Stimulated activated CD4-positive, alpha-beta T cell treated with anti-CD3 and anti-CD28 coated beads, Interleukin-4, amount 100 ng/mL, for 48 hours (primary cell): ENCODE results near the gene SETDB1.
A peak's percentile ranks its signal among the peaks of the same experiment; 100 is the strongest.
"Not testable (repeated sequence)": the region's sequence is repeated elsewhere in the genome, so short reads cannot be mapped to it uniquely, and the experiment has no call there.

Source experiments
- DNase-seq, 2 donors: peaks; one replicate each; pipeline ENCODE4 v3.0.0-alpha.2; 2020; ENCODE audit warnings: low read depth in 2 of 2

Gene SETDB1

GRCh38 chr1:150928775-150929174 lies 2.6 kb downstream of the SETDB1 start:
- DNase-seq, result not testable (repeated sequence)

DNA sequence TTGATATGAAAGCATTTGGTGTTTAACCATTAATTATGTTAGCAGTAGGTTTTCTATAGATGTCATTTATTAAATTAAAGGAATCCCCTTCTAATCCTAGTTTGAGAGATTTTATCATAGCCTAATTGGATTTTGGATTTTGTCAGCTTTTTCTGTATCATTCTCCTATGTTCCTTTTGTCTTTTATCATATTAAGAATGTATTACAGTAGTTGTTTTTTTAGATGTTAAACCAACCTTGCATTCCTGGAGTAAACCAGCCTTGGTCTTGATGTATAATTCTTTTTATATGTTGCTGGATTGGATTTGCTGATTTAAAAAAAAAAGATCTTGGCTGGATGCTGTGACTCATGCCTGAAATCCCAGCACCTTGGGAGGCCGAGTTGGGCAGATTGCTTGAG lies 5.6 kb downstream of the SETDB1 start:
- no peak for DNase-seq

- no peak for DNase-seq
Observed at GRCh38 chr1:150944856-150945255, 18.7 kb downstream of the SETDB1 start.

DNA sequence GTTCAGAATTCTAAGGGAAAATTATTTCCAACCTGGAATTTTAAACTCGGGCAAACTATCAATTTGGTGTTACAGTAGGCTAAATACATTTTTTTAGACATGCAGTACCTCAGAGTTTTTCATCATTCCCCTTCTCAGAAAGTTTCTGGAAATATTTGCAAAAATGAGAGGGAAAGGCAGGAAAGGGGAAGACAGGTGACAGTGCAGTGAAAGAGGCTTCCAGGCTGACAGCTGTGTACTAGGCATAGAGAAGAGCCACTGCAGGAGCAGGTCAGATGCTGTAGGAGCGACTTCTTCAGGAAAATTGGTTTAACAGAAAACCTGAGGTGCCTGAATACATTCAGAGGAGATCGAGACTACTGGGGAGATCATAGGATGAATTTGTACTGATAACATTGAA lies 28.5 kb downstream of the SETDB1 start:
- DNase-seq, result no peak

DNA sequence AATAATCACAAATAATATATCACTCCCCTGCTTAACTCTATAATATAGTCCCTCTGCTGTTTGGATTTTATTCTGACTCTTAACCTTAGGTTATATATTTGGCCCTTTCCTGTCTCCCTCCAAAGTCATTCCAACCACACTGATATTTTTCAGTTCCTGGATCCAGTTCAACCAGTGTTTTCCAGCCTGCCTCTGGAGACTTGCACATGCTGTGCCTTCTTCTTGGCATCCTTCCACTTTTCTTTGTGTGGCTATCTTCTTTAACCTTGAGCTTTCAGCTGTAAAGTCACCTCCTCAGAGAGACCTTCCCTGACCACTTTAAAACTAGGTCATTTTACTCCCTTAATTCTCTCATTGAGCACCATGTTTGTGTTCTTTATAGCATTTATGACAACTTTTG lies 29.1 kb downstream of the SETDB1 start:
- DNase-seq, result no peak

DNA sequence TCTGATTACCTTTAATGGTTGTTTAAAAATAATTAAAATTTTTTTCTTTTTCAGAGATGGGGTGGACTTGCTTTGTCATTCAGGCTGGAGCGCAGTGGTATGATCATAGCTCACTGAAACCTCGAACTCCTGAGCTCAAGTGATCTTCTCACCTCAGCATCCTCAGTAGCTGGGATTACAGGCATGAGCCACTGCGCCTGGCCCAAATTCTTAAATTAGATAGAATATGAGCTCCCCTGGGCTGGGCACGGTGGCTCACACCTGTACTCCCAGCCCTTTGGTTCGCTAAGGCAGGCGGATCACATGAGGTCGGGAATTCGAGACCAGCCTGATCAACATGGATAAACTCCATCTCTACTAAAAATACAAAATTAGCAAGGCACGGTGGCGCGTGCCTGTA lies 31.5 kb downstream of the SETDB1 start:
- DNase-seq, result no peak

GRCh38 chr1:150960646-150961045 lies 34.5 kb downstream of the SETDB1 start:
- DNase-seq, result no peak

GRCh38 chr1:150961756-150962155 lies 35.6 kb downstream of the SETDB1 start:
- DNase-seq, result no peak

DNA sequence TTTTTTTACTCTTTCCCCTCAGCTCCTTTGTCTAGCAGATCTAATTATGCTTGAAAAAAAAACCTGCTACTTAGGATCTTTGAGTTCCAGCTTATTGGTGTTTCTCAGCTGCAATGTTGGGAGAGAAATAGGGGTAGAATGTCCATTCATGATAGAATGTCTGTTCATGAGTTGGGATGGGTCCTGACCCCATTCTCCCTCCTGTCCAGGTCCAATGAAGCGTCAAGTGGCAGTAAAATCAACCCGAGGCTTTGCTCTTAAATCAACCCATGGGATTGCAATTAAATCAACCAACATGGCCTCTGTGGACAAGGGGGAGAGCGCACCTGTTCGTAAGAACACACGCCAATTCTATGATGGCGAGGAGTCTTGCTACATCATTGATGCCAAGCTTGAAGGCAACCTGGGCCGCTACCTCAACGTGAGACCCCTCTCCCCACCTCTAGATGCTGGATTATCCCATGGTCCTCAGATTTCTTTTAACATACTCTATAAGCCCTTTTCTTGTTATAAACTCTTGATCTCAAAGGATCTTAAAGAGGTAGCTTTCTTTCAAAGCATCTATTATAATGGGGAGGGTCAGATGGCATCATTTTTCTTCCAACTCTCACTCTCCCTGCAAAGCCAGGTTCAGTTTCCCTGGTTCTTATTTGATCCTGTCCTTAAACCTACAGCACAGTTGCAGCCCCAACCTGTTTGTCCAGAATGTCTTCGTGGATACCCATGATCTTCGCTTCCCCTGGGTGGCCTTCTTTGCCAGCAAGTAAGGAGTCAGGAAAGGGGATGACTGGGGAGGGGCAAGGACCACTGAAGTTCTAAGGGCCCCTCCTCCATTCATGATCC lies 37.4 kb downstream of the SETDB1 start:
- DNase-seq, result no peak

DNA sequence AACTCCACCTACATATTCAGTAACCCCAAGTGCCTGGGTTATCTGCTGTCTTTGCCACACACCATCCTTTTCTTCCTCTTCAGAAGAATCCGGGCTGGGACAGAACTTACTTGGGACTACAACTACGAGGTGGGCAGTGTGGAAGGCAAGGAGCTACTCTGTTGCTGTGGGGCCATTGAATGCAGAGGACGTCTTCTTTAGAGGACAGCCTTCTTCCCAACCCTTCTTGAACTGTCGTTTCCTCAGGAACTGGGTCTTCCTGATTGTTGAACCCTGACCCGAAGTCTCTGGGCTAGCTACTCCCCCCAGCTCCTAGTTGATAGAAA lies 38.0 kb downstream of the SETDB1 start:
- DNase-seq, result no peak

GRCh38 chr1:150965605-150966004 lies 39.4 kb downstream of the SETDB1 start:
- no peak for DNase-seq

DNA sequence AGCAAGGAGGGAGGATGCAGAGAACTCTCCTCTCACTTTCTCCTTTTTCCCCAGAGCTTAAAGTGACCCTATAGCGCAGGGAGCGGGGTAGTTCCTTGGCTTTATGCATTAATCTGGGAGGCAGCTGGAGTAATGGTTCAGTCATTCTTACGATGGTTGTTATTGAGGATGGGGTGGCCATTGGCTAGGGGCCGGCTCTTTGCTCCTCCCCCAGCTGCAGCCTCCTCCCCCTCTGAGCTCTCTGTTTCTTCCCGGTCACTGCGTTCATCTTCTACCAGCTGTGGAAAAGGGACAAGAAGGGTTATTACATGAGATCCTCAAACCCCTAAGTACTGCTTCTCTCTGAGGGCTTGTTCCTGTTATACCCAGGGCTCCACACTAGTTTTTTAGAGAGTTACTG lies 39.8 kb downstream of the SETDB1 start:
- no peak for DNase-seq

GRCh38 chr1:150967936-150968335 lies 41.8 kb downstream of the SETDB1 start:
- DNase-seq, result no peak

DNA sequence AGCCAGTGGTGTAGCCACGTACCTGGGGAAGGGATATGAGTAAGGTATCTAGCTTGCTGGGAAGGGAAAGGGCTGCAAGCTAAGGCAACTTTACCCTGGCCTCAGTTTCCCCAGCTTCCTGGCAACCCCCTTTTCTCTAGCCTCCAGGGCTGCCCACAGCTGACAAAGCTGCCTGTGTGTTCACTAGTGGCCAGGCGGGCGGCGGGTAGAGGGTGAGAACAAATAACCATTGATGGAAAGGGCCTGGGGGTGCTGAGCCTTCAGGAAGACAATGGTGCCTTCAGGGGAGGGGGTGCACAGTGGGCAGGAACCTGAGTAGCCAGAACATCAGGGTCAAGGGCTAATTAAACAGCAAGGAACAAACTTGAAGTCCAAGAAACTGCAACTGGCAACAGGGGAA lies 42.3 kb downstream of the SETDB1 start:
- DNase-seq, result no peak

DNA sequence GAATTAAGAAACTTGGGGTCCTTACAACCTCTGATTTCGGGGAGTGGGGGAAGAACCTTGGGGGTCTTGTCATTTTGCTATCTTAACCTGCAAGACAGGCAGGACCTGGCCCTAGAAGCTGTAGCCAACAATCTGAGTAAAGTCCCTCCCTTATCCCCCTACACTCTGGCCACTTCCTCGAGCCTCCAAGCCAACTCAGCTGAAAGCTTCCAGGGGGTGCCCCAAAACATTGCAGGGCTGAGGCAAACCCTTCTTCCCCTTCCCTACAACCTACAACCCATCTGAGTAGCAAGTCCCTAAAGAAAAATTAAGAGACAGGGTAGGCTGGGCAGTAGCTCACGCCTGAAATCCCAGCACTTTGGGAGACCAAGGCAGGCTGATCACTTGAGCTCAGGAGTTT lies 43.5 kb downstream of the SETDB1 start:
- no peak for DNase-seq

- DNase-seq, result no peak
Observed at GRCh38 chr1:150970808-150971582, 44.8 kb downstream of the SETDB1 start.

DNA sequence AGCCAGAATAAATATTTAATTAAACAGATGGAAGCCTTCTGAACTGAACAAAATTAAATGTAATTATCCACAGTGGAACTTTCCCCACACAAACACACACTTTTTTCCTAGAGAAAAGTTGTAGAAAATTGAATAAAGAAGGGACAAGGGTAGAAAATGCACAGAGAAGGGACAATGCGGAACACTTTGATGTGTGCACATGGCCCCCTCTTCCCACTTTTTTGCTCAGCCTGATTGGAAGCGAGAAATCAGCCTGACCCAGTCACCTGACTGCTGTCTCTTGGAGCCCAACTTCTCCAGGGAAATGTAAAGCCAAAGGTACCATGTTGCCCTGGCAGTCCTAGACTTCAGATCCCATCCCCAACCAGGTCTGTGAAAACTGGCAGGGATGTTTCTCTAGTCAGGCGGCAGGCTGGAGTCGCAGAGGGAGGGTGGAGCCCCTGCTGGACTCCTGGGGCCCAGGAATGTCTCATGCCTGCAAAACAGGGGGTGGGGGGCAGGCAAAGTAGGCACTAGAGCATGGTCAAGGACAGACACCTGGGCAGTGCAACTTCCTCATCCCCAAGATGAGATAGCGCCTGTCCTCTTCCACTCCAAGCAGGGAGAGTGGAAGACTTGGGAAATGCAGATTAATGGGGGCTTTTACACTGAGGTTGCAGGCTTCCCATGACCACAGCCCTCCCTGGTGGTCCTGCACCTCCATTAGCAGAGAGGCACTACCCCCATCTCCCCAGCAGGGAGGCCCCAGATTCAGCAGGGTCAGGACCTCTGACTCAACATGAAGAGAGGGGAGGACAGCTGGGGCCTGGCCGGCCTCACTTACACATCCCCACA lies 45.6 kb downstream of the SETDB1 start:
- DNase-seq, result no peak

- no peak for DNase-seq
Observed at GRCh38 chr1:150972417-150972940, 46.3 kb downstream of the SETDB1 start.

- DNase-seq, result no peak
Observed at GRCh38 chr1:150973258-150973835, 47.2 kb downstream of the SETDB1 start.

DNA sequence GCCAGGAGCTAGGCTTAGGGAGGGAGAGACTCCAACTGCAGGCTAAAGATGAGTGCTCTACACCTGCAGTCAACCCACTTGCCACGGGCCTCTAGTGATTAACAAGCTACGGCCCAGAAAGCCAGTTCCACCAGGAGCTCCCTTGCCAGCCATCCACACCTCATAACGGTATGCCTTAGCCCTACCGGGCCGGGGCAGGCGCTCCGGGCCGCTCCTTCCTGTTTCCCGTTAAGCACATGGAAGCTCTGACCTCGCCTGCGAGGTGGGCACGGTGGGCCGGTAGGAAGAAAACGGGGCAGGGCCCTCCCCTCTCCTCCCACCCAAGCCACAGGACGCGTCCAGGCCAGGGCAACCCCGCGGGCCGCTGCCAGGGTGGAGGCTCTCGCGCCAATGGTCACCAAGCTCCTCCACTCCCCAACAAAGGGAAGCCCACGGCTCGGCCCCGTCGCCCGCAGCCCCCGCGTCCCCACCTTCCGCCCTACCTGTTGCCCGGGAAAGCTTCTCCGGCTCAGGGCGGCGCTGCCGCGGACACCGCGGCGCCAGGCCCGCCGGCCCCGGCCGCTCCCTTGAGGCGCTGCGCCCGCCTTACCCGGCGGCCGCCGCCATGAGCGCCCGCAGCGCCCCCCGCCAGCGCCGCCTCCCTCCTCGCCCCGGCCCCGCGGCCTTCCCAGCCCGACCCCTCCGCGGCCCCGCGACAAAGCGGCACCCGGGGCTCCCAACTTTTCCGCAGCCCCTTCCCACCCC lies 47.8 kb downstream of the SETDB1 start:
- DNase-seq, result peak in 1 of 2 donors; percentile 23
